HUES48 (cell line): ENCODE results near the gene SLC2A9.

Experiments
- H3K27ac ChIP-seq: one replicate; pipeline ENCODE4 v1.7.0; 2013; ENCODE audit warnings: low read depth, low read length, inconsistent platforms
- H3K27me3 ChIP-seq: 2 replicates; pipeline ENCODE4 v1.6.1; 2013; ENCODE audit warnings: mild to moderate bottlenecking, low read length; ENCODE audit not compliant: control insufficient read depth, insufficient read depth
- H3K36me3 ChIP-seq: 2 replicates; pipeline ENCODE4 v1.6.1; 2013; ENCODE audit warnings: low read length; ENCODE audit not compliant: control insufficient read depth, insufficient read depth
- H3K4me1 ChIP-seq: 2 replicates; pipeline ENCODE4 v1.6.1; 2013; ENCODE audit warnings: mild to moderate bottlenecking, low read length; ENCODE audit not compliant: control insufficient read depth, insufficient read depth
- H3K4me3 ChIP-seq: 2 replicates; pipeline ENCODE4 v1.5.1; 2013; ENCODE audit warnings: mild to moderate bottlenecking, low read depth, low read length
- H3K9ac ChIP-seq: 2 replicates; pipeline ENCODE4 v1.6.1; 2013; ENCODE audit warnings: mild to moderate bottlenecking, low read depth, low read length, moderate library complexity
- H3K9me3 ChIP-seq: 2 replicates; pipeline ENCODE4 v1.6.1; 2013; ENCODE audit warnings: low read length; ENCODE audit not compliant: control insufficient read depth, insufficient read depth

The SLC2A9 gene

GRCh38 chr4:9952415-9952950 lies 68.8 kb downstream of the SLC2A9 start:
- Histone ChIP-seq H3K36me3 (no peaks in the 10 kb centered on the region), H3K27ac (no peak overlapping the region), H3K9me3 (no peaks in the 10 kb centered on the region), H3K4me3 (no peak overlapping the region), H3K4me1 (no peaks in the 10 kb centered on the region; the same call in 1 of the 2 replicates), H3K9ac (no peak overlapping the region), H3K27me3 (no peaks in the 10 kb centered on the region)

DNA sequence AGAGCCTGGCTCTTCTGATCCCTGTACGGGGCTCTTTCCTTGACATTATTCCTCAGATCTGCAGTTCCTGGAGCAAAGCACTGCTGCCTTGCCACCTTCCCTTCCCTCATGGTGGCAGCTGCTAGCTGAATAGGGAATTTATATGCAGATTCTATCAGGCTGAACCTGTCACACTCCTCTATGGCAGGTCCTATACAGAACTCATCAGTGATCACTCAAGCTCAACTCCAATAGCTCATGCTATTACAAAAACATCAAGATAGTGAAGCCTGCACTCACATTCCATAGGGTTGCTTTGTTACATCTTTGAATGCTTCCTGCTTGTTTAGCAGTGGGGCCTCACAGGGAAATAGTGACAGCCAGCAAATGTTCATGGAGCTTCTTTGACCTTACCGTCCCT lies 71.7 kb downstream of the SLC2A9 start:
- H3K4me1 ChIP-seq, result no peaks in the 10 kb centered on the region; the same call in 1 of the 2 replicates
- no peak overlapping the region for H3K27ac ChIP-seq
- no peak overlapping the region for H3K4me3 ChIP-seq
- H3K9me3 ChIP-seq, result no peaks in the 10 kb centered on the region
- no peak overlapping the region for H3K9ac ChIP-seq
- H3K36me3 ChIP-seq, result no peaks in the 10 kb centered on the region
- no peaks in the 10 kb centered on the region for H3K27me3 ChIP-seq

DNA sequence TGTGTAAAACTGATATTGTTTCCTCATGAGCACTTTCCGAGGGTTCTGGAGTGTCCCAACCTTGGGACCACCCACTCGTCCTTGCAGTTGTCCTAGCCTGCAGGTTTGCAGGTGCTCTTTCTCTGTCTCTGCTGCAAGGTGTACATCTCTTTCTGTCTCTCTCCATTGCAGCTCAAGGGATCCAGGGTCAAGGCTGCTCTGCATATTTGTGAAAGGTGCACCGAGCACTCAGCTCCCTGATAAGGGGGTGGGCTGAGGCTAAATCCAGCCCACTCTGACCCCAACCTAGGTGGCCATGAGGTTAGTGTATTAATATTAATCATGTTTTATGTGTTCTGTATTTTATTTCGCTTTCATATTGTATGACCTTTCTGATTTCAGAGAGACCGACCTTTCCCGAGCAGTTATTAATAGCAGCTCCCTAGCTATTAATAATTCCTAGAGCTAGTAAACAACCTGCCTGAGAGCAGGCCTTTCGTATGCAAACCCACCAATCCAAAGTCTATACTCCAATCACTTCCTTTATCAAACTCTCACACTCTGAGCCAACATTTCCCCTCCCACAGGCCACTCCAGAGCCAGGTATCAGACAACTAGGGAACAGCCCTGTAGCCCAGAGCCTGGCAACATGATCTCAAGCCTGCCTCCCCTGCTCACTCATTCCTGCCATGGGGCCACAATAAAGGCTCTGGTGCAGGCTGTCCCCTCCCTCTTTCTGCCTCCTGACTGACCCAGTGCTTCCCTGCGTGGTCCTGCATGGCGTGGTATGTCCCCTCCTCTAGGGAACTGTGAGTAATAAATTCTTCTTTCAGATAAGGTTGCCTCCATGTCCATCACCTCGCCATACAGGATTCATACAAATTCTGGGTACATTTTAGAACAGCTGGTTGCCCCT lies 73.9 kb downstream of the SLC2A9 start:
- no peak overlapping the region for H3K4me3 ChIP-seq
- no peaks in the 10 kb centered on the region; the same call in 1 of the 2 replicates for H3K4me1 ChIP-seq
- H3K9me3 ChIP-seq, result no peaks in the 10 kb centered on the region
- H3K36me3 ChIP-seq, result no peaks in the 10 kb centered on the region
- H3K27ac ChIP-seq, result no peak overlapping the region
- no peaks in the 10 kb centered on the region for H3K27me3 ChIP-seq
- no peak overlapping the region for H3K9ac ChIP-seq

- no peak overlapping the region for H3K27ac ChIP-seq
- no peaks in the 10 kb centered on the region; the same call in 1 of the 2 replicates for H3K4me1 ChIP-seq
- no peaks in the 10 kb centered on the region for H3K36me3 ChIP-seq
- no peaks in the 10 kb centered on the region for H3K27me3 ChIP-seq
- no peak overlapping the region for H3K4me3 ChIP-seq
- no peak overlapping the region for H3K9ac ChIP-seq
- H3K9me3 ChIP-seq, result no peaks in the 10 kb centered on the region
These were observed 75.1 kb downstream of the SLC2A9 start for GRCh38 chr4:9946170-9946569.

DNA sequence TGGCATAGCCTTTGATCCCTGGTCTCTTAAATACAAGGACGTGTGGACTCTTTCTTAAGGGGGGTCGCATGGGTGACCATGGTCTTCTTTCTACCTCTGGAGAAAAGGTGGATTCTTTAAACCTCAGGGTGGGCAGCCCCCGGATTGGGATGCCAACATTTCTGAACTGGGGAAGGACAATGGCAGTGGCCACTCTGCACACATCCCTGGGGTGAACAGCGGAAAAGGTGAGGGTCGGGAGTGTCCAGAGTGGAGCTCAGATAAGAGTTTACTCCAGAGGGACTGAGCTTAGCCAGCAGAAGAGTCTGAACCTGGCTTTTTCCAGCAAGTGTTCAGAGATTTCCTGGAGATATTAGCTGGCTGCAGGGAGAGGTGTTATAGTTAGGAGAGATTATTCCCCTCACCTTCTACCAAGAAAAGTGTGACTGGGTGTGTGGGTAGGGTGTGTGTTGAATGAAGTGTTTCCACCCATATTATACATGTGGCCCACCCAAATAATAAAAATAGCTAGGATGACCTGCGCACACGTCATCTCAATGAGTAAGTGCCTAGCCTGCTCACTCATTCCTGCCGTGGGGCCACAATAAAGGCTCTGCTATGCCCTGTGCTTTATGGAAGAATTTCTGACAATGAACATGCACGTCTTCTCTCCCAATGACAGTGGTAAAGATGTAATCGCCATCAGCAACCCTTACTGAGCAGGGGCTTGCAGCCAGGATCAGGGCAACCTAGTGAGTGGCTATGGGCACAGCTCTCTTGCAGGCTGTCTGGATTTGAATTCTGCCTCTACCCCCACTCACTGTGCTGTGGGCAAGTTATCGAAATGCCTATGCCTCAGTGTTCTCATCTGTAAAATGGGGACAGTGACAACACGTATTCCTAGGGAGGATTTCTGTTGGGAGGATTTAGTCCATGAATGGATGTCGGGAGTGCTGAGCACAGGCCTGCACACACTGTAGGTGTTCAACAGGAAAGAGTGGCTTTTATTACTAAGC lies 76.6 kb downstream of the SLC2A9 start:
- no peak overlapping the region for H3K9ac ChIP-seq
- no peaks in the 10 kb centered on the region for H3K9me3 ChIP-seq
- H3K27me3 ChIP-seq, result no peaks in the 10 kb centered on the region
- peaks cover 1% of the 10 kb centered on the region for H3K4me1 ChIP-seq
- no peaks in the 10 kb centered on the region for H3K36me3 ChIP-seq
- no peak overlapping the region for H3K4me3 ChIP-seq
- no peak overlapping the region for H3K27ac ChIP-seq

GRCh38 chr4:9943761-9944160 lies 77.5 kb downstream of the SLC2A9 start:
- Histone ChIP-seq H3K9ac (no peak overlapping the region), H3K9me3 (no peaks in the 10 kb centered on the region), H3K27ac (no peak overlapping the region), H3K27me3 (no peaks in the 10 kb centered on the region), H3K4me1 (peaks cover 11% of the 10 kb centered on the region), H3K4me3 (no peak overlapping the region), H3K36me3 (no peaks in the 10 kb centered on the region)

- Histone ChIP-seq H3K9me3 (no peaks in the 10 kb centered on the region), H3K27me3 (no peaks in the 10 kb centered on the region), H3K4me1 (peaks cover 15% of the 10 kb centered on the region), H3K27ac (no peak overlapping the region), H3K36me3 (no peaks in the 10 kb centered on the region), H3K9ac (no peak overlapping the region), H3K4me3 (no peak overlapping the region)
These were observed 78.2 kb downstream of the SLC2A9 start for GRCh38 chr4:9942921-9943600.

- Histone ChIP-seq H3K9me3 (no peaks in the 10 kb centered on the region), H3K4me3 (no peak overlapping the region), H3K36me3 (no peaks in the 10 kb centered on the region), H3K27me3 (no peaks in the 10 kb centered on the region), H3K27ac (no peak overlapping the region), H3K9ac (no peak overlapping the region), H3K4me1 (peaks cover 15% of the 10 kb centered on the region)
These were observed 79.2 kb downstream of the SLC2A9 start for GRCh38 chr4:9942139-9942538.

DNA sequence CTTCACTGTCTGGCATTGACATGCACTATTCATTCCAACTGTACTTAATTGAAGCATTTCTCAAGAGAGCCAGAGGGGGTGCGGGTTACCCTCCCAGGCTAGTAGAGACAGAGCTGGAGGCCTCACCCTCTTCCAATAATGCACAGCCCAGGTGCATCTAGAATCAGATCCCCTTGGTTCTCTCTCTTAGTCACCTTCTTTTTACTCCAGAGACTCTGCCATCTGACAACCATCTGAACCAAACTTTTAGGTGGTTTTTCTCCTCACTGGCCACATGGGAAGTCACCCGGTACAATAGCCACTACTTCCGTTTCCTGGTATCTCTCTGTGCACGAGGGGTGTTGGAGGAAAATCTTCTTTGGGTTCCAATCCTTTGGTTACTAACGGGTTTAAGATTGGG lies 81.3 kb downstream of the SLC2A9 start:
- Histone ChIP-seq H3K4me3 (no peak overlapping the region), H3K27ac (no peak overlapping the region), H3K9me3 (no peaks in the 10 kb centered on the region), H3K9ac (no peak overlapping the region), H3K27me3 (peaks cover 3% of the 10 kb centered on the region; the same call in 1 of the 2 replicates), H3K4me1 (peaks cover 15% of the 10 kb centered on the region), H3K36me3 (no peaks in the 10 kb centered on the region)

DNA sequence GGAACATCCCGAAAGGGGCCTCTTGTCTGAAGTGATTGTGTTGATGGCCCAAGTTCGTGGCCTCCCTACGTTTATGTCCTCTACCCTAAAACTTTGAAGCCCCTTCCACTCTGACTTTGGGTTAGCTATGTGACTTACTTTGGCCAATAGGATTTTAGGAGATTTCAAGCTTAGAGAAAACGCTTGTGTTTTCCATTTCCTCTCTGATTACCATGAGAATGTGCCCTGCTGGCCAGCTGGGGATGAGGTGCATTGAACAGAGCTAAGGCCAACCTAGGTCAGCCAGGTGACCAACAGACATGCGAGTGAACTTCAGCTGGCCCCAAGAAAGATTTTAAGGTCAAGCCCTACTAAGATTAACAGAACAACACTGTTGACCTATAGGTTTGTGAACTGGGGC lies 82.4 kb downstream of the SLC2A9 start:
- Histone ChIP-seq H3K27me3 (peaks cover 3% of the 10 kb centered on the region; the same call in 1 of the 2 replicates), H3K36me3 (no peaks in the 10 kb centered on the region), H3K9ac (no peak overlapping the region), H3K9me3 (no peaks in the 10 kb centered on the region), H3K4me1 (peaks cover 15% of the 10 kb centered on the region), H3K27ac (no peak overlapping the region), H3K4me3 (no peak overlapping the region)
